Activated CD8-positive, alpha-beta T cell treated with anti-CD3 and anti-CD28 coated beads for 36 hours (primary cell): ENCODE results near the gene FAT2. TPM values are rescaled to one million over a fixed set of nuclear protein-coding genes. Genes with fewer than 3 reads are reported as not detected.

Source experiments
- ATAC-seq: fragments of 200-7000 bp; cut with Tn5 transposase; one replicate; pipeline ENCODE4 v1.10.0; 2021; ENCODE audit warnings: mild to moderate bottlenecking, moderate library complexity
- CTCF ChIA-PET: fragments of 350-600 bp; sonication (Branson Sonifier 250); formaldehyde crosslinking; loops from one replicate; lab custom pipeline; 2021; ENCODE audit warnings: antibody characterized with exemption; lab: Charles Lee
- POLR2A ChIA-PET: fragments of 350-600 bp; sonication (Branson Sonifier 250); formaldehyde crosslinking; loops from one replicate; lab custom pipeline; 2021; ENCODE audit warnings: antibody characterized with exemption; lab: Charles Lee
- DNase-seq: peaks from one replicate; pipeline ENCODE4 v3.0.0-alpha.2; 2020
- H3K27ac Mint-ChIP-seq: one replicate; pipeline ENCODE4 v1.8.0; 2021; ENCODE audit warnings: mild to moderate bottlenecking, mixed read lengths
- H3K27me3 Mint-ChIP-seq: one replicate; pipeline ENCODE4 v1.8.0; 2021; ENCODE audit warnings: mixed read lengths
- H3K36me3 Mint-ChIP-seq: one replicate; pipeline ENCODE4 v1.8.0; 2021; ENCODE audit warnings: low read depth, mixed read lengths
- H3K4me1 Mint-ChIP-seq: one replicate; pipeline ENCODE4 v1.8.0; 2021; ENCODE audit warnings: low read depth, mixed read lengths
- H3K4me3 Mint-ChIP-seq: one replicate; pipeline ENCODE4 v1.8.0; 2021; ENCODE audit warnings: mild to moderate bottlenecking, moderate library complexity, mixed read lengths
- H3K9me3 Mint-ChIP-seq: one replicate; pipeline ENCODE4 v1.8.0; 2021; ENCODE audit warnings: mixed read lengths
- CTCF ChIP-seq: fragments of 200-600 bp; IDR thresholded peaks from one replicate; pipeline ENCODE4 v1.8.0; 2022; ENCODE audit warnings: antibody characterized with exemption, mild to moderate bottlenecking
- intact Hi-C: fragments of 100-400 bp; cut with micrococcal nuclease; formaldehyde crosslinking; loops from one replicate; pipeline ENCODE4 v1.10.0; 2022
- total RNA-seq, 2 experiments: library from RNA; stranded (reverse); gene quantifications; one replicate each; pipeline ENCODE4 v1.2.3, GENCODE V29; 2021

FAT2 gene
- total RNA-seq, 2 experiments from 2014 or later = not detected

DNA sequence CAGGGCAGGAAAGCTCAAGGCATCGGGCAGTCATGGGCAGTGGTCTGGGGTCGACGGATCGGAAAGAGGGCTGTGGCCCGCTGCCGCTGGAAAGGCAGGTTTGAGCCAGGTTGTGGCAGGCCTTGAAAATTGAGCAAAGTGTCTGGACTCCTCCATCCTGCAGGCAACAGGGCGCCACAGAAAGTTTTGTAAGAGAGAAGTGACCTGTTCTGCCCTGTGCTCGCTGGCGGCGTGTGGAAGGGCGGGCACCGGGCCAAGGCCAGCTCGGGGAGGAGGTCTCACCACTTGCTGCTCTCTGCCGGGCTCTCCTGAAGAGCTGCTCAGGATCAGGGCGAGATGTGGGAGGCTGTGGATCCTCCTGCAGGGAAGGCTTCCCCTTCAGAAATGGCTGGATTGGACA, 41.4 kb upstream of the FAT2 start:
- Mint-ChIP-seq H3K4me3 (no peak overlapping the region), H3K4me1 (no peaks in the 10 kb centered on the region), H3K27ac (no peak overlapping the region), H3K9me3 (no peaks in the 10 kb centered on the region), H3K36me3 (no peaks in the 10 kb centered on the region), H3K27me3 (peaks cover 2% of the 10 kb centered on the region)
- ATAC-seq = no peak
- no peak for TF ChIP-seq CTCF
- ChIA-PET CTCF (interaction anchor here (0.9 to 1.1 kb wide), 2 partner anchors 18 to 26 kb away, joined by 3 to 4 read pairs; no protein-coding TSS in a partner anchor), POLR2A (no interaction called here)
- DNase-seq = no peak
- intact Hi-C loops = no loop called here

DNA sequence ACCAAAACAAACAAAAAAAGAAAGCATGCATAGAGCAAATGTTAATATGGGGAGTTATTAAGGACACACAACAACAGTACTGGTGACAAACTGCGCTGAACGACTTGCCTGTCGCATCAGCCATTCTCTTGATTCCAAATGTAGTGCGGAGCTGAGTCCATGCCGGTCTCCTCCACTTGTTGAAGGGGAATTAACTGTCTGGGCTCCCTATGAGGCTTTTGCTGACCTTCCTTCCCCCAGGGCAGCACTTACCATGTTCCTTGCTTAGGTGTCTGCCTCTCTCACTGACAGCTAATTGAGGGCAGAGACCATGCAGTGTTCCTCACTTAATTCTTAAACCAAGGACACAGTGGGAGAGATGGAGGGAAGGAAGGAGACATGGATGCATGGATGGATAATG, 40.8 kb upstream of the FAT2 start:
- no peak overlapping the region for H3K27ac Mint-ChIP-seq
- H3K9me3 Mint-ChIP-seq = no peaks in the 10 kb centered on the region
- ChIA-PET CTCF (interaction anchor here (1.1 kb wide), 1 partner anchor 27 kb away, joined by 4 read pairs; no protein-coding TSS in a partner anchor), POLR2A (no interaction called here)
- no peak for ATAC-seq
- peaks cover 2% of the 10 kb centered on the region for H3K27me3 Mint-ChIP-seq
- TF ChIP-seq CTCF = no peak
- H3K36me3 Mint-ChIP-seq = no peaks in the 10 kb centered on the region
- no peaks in the 10 kb centered on the region for H3K4me1 Mint-ChIP-seq
- no peak overlapping the region for H3K4me3 Mint-ChIP-seq
- DNase-seq = no peak
- intact Hi-C loops = no loop called here

DNA sequence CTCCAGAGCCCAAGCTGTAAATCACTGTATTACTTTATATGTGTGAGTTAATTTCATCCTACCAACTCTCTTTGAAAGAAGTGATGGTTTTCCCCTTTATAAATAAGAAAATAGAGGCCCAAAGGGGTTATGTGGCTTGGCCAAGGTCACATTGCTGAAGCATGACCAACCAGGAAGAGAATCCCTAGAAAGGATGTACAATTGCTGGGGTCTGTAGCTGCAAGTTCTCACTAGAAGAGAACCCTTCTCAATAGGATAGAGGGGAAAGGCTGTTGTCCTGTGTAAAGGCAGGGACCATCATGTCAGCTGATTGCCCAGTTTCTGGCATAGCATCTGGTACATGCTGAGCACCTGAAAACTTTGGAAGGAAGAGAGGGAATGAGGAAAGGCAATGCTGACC, 39.0 kb upstream of the FAT2 start:
- intact Hi-C loops = no loop called here
- POLR2A ChIA-PET = no interaction called here

GRCh38 chr5:151628112-151628823, 37.1 kb upstream of the FAT2 start:
- Mint-ChIP-seq H3K4me3 (no peak overlapping the region), H3K27me3 (peaks cover 2% of the 10 kb centered on the region), H3K36me3 (no peaks in the 10 kb centered on the region), H3K27ac (no peak overlapping the region), H3K9me3 (no peaks in the 10 kb centered on the region), H3K4me1 (no peaks in the 10 kb centered on the region)
- DNase-seq (no peak), ATAC-seq (no peak)
- intact Hi-C loops = no loop called here
- POLR2A ChIA-PET = no interaction called here
- TF ChIP-seq CTCF = no peak
- CTCF ChIA-PET = interaction anchor here (1.0 kb wide), 1 partner anchor 8 kb away, joined by 3 read pairs; no protein-coding TSS in a partner anchor

More for the DNA sequence above, 39.0 kb upstream of the FAT2 start:
- peaks cover 2% of the 10 kb centered on the region for H3K27me3 Mint-ChIP-seq
- H3K36me3 Mint-ChIP-seq = no peaks in the 10 kb centered on the region
- ATAC-seq (no peak), DNase-seq (no peak)
- no peaks in the 10 kb centered on the region for H3K9me3 Mint-ChIP-seq
- no peak overlapping the region for H3K4me3 Mint-ChIP-seq
- TF ChIP-seq CTCF = no peak
- no peaks in the 10 kb centered on the region for H3K4me1 Mint-ChIP-seq
- CTCF ChIA-PET = no interaction called here
- H3K27ac Mint-ChIP-seq = no peak overlapping the region

GRCh38 chr5:151627650-151628049, 36.5 kb upstream of the FAT2 start:
- intact Hi-C loops = no loop called here
- Mint-ChIP-seq H3K4me1 (no peaks in the 10 kb centered on the region), H3K27ac (no peak overlapping the region), H3K9me3 (no peaks in the 10 kb centered on the region), H3K36me3 (no peaks in the 10 kb centered on the region), H3K27me3 (peaks cover 2% of the 10 kb centered on the region), H3K4me3 (no peak overlapping the region)
- ATAC-seq = no peak
- POLR2A ChIA-PET = no interaction called here
- CTCF ChIA-PET = no interaction called here
- DNase-seq = no peak
- no peak for TF ChIP-seq CTCF
